NB4 (cell line): ENCODE results near the gene UBE2F.
A peak's percentile ranks its signal among the peaks of the same experiment; 100 is the strongest.
"Not testable (repeated sequence)": the region's sequence is repeated elsewhere in the genome, so short reads cannot be mapped to it uniquely, and the experiment has no call there.

Experiments used
- DNase-seq: peaks from one replicate; pipeline ENCODE4 v3.0.0; 2010; ENCODE audit warnings: low read depth
- H3K4me3 ChIP-seq: one replicate; pipeline ENCODE4 v1.5.1; 2011; ENCODE audit warnings: mild to moderate bottlenecking, low read depth, low read length, moderate library complexity
- CTCF ChIP-seq: IDR thresholded peaks from one replicate; pipeline ENCODE4 v1.5.1; 2012; ENCODE audit warnings: low read depth, low read length
- MAX ChIP-seq: IDR thresholded peaks from 2 replicates; pipeline ENCODE4 v1.6.1; 2011; ENCODE audit warnings: low read depth, low read length
- MYC ChIP-seq: IDR thresholded peaks from 2 replicates; pipeline ENCODE4 v1.6.1; 2011; ENCODE audit warnings: low read depth, low read length
- POLR2A ChIP-seq: IDR thresholded peaks from 2 replicates; pipeline ENCODE4 v1.6.1; 2011; ENCODE audit warnings: mild to moderate bottlenecking; ENCODE audit not compliant: insufficient read length; ENCODE audit errors: extremely low read depth

Gene UBE2F

GRCh38 chr2:238027058-238027457 is 60.2 kb downstream of the UBE2F start:
- DNase-seq = no peak
- H3K4me3 ChIP-seq = no peak overlapping the region
- no peak for TF ChIP-seq MAX
- no peak for TF ChIP-seq CTCF
- no peak for TF ChIP-seq MYC
- TF ChIP-seq POLR2A = no peak

GRCh38 chr2:238027591-238028415 is 61.0 kb downstream of the UBE2F start:
- DNase-seq = peak; percentile 46
- no peak for TF ChIP-seq CTCF
- TF ChIP-seq MAX = no peak
- no peak for TF ChIP-seq MYC
- no peak for TF ChIP-seq POLR2A
- H3K4me3 ChIP-seq = no peak overlapping the region

GRCh38 chr2:238029853-238030252 is 63.0 kb downstream of the UBE2F start:
- no peak for TF ChIP-seq MYC
- no peak for TF ChIP-seq MAX
- TF ChIP-seq POLR2A = no peak
- TF ChIP-seq CTCF = no peak
- H3K4me3 ChIP-seq = no peak overlapping the region
- DNase-seq = no peak

GRCh38 chr2:238030422-238031155 is 63.8 kb downstream of the UBE2F start:
- DNase-seq = no peak
- H3K4me3 ChIP-seq = no peak overlapping the region
- TF ChIP-seq POLR2A = no peak
- TF ChIP-seq CTCF = peak; percentile 7

- no peak overlapping the region for H3K4me3 ChIP-seq
- TF ChIP-seq MAX (no peak), CTCF (no peak), POLR2A (no peak), MYC (no peak)
- DNase-seq = no peak
Measured at GRCh38 chr2:238031751-238032150, 64.9 kb downstream of the UBE2F start.

- DNase-seq = no peak
- TF ChIP-seq POLR2A = no peak
- no peak for TF ChIP-seq CTCF
- no peak for TF ChIP-seq MYC
- TF ChIP-seq MAX = no peak
- H3K4me3 ChIP-seq = no peak overlapping the region
Measured at GRCh38 chr2:238032755-238033337, 66.0 kb downstream of the UBE2F start.

GRCh38 chr2:238033991-238034390 is 67.2 kb downstream of the UBE2F start:
- DNase-seq, H3K4me3 ChIP-seq: not testable (repeated sequence)
